Calu3 (cell line): ENCODE data around the gene PXK. TPM values are rescaled to one million over a fixed set of nuclear protein-coding genes. Genes with fewer than 3 reads are reported as not detected.

Experiments
- BruUV-seq: library from RNA; stranded (reverse); fragments of 400-500 nt; replicated peaks from 2 replicates; lab custom pipeline; 2021; lab: Mats Ljungman, UMichigan
- CTCF ChIA-PET: fragments of 300-600 bp; sonication (Branson Sonifier 250); formaldehyde crosslinking; loops from one replicate; lab custom pipeline; 2022; ENCODE audit warnings: antibody characterized with exemption; lab: Charles Lee
- DNase-seq: peaks from one replicate; pipeline ENCODE4 v3.0.0; 2022
- H3K27ac Mint-ChIP-seq: one replicate; pipeline ENCODE4 v1.8.0; 2022; ENCODE audit warnings: mixed read lengths; ENCODE audit not compliant: unreplicated experiment
- H3K27me3 Mint-ChIP-seq: one replicate; pipeline ENCODE4 v1.8.0; 2022; ENCODE audit warnings: mixed read lengths; ENCODE audit not compliant: unreplicated experiment
- H3K36me3 Mint-ChIP-seq: one replicate; pipeline ENCODE4 v1.8.0; 2022; ENCODE audit warnings: mild to moderate bottlenecking, moderate library complexity, mixed read lengths; ENCODE audit not compliant: insufficient read depth, unreplicated experiment
- H3K4me1 Mint-ChIP-seq: one replicate; pipeline ENCODE4 v1.8.0; 2022; ENCODE audit warnings: mild to moderate bottlenecking, low read depth, mixed read lengths; ENCODE audit not compliant: unreplicated experiment
- H3K4me3 Mint-ChIP-seq: one replicate; pipeline ENCODE4 v1.8.0; 2022; ENCODE audit warnings: mild to moderate bottlenecking, low read depth, moderate library complexity, mixed read lengths; ENCODE audit not compliant: unreplicated experiment
- H3K9me3 Mint-ChIP-seq: one replicate; pipeline ENCODE4 v1.8.0; 2022; ENCODE audit warnings: low read depth, mixed read lengths; ENCODE audit not compliant: unreplicated experiment
- CTCF ChIP-seq: fragments of 200-600 bp; IDR thresholded peaks from one replicate; pipeline ENCODE4 v1.8.0; 2022; ENCODE audit warnings: antibody characterized with exemption; ENCODE audit not compliant: unreplicated experiment
- intact Hi-C: fragments of 100-400 bp; cut with micrococcal nuclease; formaldehyde crosslinking; loops from one replicate; pipeline ENCODE4 v1.10.0; 2022; ENCODE audit not compliant: unreplicated experiment
- total RNA-seq: library from RNA; stranded (reverse); gene quantifications from 2 replicates; pipeline ENCODE4 v1.2.3, GENCODE V29; 2022

The PXK gene
- total RNA-seq, 1 experiment from 2014 or later: 8.6 TPM

- H3K4me3 Mint-ChIP-seq: no peak overlapping the region
- TF ChIP-seq CTCF: no peak
- BruUV-seq: no TSS peak
- CTCF ChIA-PET: no interaction called here
- no peak for DNase-seq
- intact Hi-C loops: loop anchor here (2.0 kb wide), 1 partner anchor 211 kb away; no protein-coding TSS in a partner anchor
- no peak overlapping the region for H3K27ac Mint-ChIP-seq
- peaks cover 20% of the 10 kb centered on the region for H3K36me3 Mint-ChIP-seq
- H3K4me1 Mint-ChIP-seq: peaks cover 5% of the 10 kb centered on the region
- H3K9me3 Mint-ChIP-seq: no peaks in the 10 kb centered on the region
- no peaks in the 10 kb centered on the region for H3K27me3 Mint-ChIP-seq
Measured at GRCh38 chr3:58321791-58322190, 10.9 kb upstream of the PXK start.

GRCh38 chr3:58322793-58323192, 9.9 kb upstream of the PXK start:
- intact Hi-C loops: no loop called here
- TF ChIP-seq CTCF: no peak
- H3K9me3 Mint-ChIP-seq: no peaks in the 10 kb centered on the region
- H3K4me1 Mint-ChIP-seq: peaks cover 5% of the 10 kb centered on the region
- no TSS peak for BruUV-seq
- H3K27me3 Mint-ChIP-seq: no peaks in the 10 kb centered on the region
- H3K36me3 Mint-ChIP-seq: peaks cover 20% of the 10 kb centered on the region
- no peak overlapping the region for H3K27ac Mint-ChIP-seq
- CTCF ChIA-PET: no interaction called here
- DNase-seq: no peak
- no peak overlapping the region for H3K4me3 Mint-ChIP-seq

GRCh38 chr3:58323529-58324390, 8.9 kb upstream of the PXK start:
- no peak for DNase-seq
- intact Hi-C loops: no loop called here
- TF ChIP-seq CTCF: no peak
- CTCF ChIA-PET: no interaction called here
- Mint-ChIP-seq H3K27ac (no peak overlapping the region), H3K9me3 (no peaks in the 10 kb centered on the region), H3K36me3 (peaks cover 11% of the 10 kb centered on the region), H3K4me1 (peaks cover 5% of the 10 kb centered on the region), H3K4me3 (no peak overlapping the region), H3K27me3 (no peaks in the 10 kb centered on the region)
- no TSS peak for BruUV-seq

GRCh38 chr3:58324391-58325390, 8.0 kb upstream of the PXK start:
- Mint-ChIP-seq H3K27ac (no peak overlapping the region), H3K9me3 (no peaks in the 10 kb centered on the region), H3K36me3 (peaks cover 9% of the 10 kb centered on the region), H3K4me3 (no peak overlapping the region), H3K4me1 (peaks cover 5% of the 10 kb centered on the region), H3K27me3 (no peaks in the 10 kb centered on the region)
- intact Hi-C loops: no loop called here
- no peak for DNase-seq
- TF ChIP-seq CTCF: no peak
- BruUV-seq: no TSS peak
- CTCF ChIA-PET: no interaction called here
